ENCODE results near the gene POLD2. TPM values are rescaled to one million over a fixed set of nuclear protein-coding genes. Genes with fewer than 3 reads are reported as not detected.

Gene POLD2
- total RNA-seq, 4 donors from 2014 or later, result 12.9 to 73.3 (median 33.7) TPM

DNA sequence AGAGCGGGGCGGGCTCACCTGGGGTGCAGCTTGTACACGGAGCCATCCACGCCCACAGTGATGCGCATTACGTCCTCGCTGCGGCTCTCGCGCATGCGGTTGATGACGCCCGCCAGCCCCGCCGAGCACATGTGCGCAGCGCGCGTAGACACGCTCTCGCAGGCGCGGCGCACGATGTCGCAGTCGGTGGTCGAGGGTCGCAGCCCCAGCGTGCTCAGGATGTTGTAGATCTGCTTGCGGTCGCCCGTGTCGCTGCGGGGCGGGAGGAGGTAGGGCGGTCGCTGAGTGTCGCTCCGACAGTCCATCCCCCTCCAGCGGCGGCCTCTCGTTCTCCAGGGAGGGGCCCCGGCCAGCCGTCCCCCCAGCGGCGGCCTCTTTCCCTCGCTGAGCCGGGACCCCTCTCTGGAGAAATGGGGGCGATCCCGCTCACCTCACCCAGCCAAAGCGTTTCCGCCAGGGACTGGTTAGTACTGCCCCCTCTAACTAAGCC, 22.2 kb upstream of the POLD2 start:
- Histone ChIP-seq H3K4me3 (peak overlapping the region; percentile 10 to 33), H3K36me3 (no peaks in the 10 kb centered on the region), H3K27ac (no peak overlapping the region), H3K4me1 (peaks cover 0 to 5% of the 10 kb centered on the region in 2 donors), H3K27me3 (no peaks in the 10 kb centered on the region), H3K9me3 (no peaks in the 10 kb centered on the region)
- peak in 1 of 2 donors; percentile 27 for DNase-seq
- no peak for TF ChIP-seq POLR2A (IDR thresholded peaks at IDR 0.05)
- TF ChIP-seq, protein P1, sequence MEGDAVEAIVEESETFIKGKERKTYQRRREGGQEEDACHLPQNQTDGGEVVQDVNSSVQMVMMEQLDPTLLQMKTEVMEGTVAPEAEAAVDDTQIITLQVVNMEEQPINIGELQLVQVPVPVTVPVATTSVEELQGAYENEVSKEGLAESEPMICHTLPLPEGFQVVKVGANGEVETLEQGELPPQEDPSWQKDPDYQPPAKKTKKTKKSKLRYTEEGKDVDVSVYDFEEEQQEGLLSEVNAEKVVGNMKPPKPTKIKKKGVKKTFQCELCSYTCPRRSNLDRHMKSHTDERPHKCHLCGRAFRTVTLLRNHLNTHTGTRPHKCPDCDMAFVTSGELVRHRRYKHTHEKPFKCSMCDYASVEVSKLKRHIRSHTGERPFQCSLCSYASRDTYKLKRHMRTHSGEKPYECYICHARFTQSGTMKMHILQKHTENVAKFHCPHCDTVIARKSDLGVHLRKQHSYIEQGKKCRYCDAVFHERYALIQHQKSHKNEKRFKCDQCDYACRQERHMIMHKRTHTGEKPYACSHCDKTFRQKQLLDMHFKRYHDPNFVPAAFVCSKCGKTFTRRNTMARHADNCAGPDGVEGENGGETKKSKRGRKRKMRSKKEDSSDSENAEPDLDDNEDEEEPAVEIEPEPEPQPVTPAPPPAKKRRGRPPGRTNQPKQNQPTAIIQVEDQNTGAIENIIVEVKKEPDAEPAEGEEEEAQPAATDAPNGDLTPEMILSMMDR (IDR thresholded peaks at IDR 0.05), result no peak
- intact Hi-C loops (cut with DNase I; ENCODE audit: low total_unique reads), result no loop called here

DNA sequence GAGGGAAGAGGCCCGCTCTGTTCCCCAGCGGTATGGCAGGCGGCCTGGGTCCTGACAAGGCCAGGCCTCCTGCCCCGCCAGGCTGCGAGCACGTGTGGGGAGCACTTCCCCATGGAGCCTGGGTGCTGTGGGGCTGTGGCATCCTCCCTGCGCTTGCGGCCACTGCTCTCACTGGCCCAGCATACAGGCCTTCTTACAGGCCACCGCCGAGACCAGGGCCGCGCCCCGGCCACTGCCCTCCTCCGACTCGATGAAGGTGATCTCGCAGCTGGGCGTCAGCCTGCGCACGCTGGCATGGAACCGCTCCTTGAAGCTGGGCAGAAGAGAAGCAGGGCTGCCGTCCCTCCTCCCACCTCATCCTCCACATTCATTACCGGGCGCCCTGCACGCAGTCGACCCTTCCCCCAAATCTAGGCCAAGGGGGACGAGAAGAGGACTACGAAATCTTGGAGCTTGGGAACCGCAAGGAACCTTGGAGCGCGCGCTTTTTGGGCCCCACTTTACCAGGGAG, 21.7 kb upstream of the POLD2 start:
- intact Hi-C loops (cut with DNase I; ENCODE audit: low total_unique reads), result no loop called here

DNA sequence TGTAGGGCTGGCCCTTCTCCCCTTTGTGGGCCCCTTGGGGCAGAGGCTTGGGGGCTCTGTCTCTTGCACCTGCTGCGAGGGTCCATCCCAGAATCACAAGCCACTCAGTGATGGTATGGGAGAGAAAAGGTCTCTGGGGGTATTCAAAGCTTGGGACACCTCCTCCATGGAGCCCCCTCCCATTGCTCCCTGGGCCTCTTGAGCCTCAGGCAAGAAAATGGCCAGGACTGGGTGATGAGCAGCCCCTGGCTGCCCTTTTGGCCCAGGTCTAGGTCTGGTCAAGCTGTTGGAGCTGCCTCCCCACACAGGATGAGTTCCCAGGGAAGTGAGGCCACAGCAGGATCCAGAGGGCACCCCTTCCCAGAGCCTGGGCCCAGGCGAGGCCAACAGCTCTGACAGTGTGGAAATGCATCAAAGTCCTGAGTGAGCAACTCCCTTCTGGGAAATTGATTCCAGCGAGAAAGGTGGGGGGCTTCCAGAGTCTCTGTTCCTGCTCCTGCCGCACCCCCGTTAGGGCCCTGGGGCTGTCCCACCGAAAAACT, 21.1 kb upstream of the POLD2 start:
- intact Hi-C loops (cut with DNase I; ENCODE audit: low total_unique reads), result no loop called here
- H3K9me3 ChIP-seq, result no peaks in the 10 kb centered on the region
- TF ChIP-seq POLR2A (IDR thresholded peaks at IDR 0.05), result no peak
- TF ChIP-seq, protein P1 (IDR thresholded peaks at IDR 0.05), result no peak
- no peak overlapping the region for H3K4me3 ChIP-seq
- H3K4me1 ChIP-seq, result peaks cover 0 to 5% of the 10 kb centered on the region in 2 donors
- H3K36me3 ChIP-seq, result no peaks in the 10 kb centered on the region
- H3K27ac ChIP-seq, result no peak overlapping the region
- no peaks in the 10 kb centered on the region for H3K27me3 ChIP-seq
- peak in 1 of 2 donors; percentile 4 for DNase-seq

More for the DNA sequence above, 21.7 kb upstream of the POLD2 start:
- H3K4me3 ChIP-seq, result no peak overlapping the region
- H3K27me3 ChIP-seq, result no peaks in the 10 kb centered on the region
- no peaks in the 10 kb centered on the region for H3K36me3 ChIP-seq
- DNase-seq, result no peak
- H3K9me3 ChIP-seq, result no peaks in the 10 kb centered on the region
- TF ChIP-seq, protein P1 (IDR thresholded peaks at IDR 0.05), result no peak
- no peak for TF ChIP-seq POLR2A (IDR thresholded peaks at IDR 0.05)
- H3K27ac ChIP-seq, result no peak overlapping the region
- peaks cover 0 to 5% of the 10 kb centered on the region in 2 donors for H3K4me1 ChIP-seq

DNA sequence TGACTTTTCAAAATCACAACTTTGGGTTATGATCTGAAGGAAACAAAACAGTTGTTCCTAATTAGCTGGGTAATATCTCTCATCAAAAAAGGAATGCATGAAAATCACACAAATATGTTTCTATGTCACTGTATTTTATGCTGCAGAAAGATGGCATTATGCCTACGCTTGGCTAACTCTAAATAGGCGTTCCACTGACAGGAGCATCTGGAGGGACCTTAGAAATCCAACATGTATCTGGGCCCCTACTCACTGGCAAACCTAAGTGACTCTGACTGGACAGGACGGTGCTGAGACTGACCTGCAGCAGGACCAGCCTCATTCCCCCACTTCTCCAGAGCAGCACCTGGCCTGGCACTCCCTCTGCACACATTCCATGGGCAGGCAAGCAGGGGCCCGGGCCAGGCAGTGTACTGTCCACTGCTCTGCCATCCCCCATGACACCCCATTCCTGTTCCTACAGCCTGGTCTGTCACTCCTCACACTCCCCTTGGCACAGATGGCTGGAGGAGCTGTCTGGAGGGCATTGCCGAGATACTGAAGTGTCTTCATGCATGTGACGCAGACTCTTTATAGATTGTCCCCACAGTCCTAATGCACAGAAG, 20.4 kb upstream of the POLD2 start:
- no peaks in the 10 kb centered on the region for H3K36me3 ChIP-seq
- DNase-seq, result peak in 1 of 2 donors; percentile 6
- H3K4me1 ChIP-seq, result peaks cover 0 to 5% of the 10 kb centered on the region in 2 donors
- no peaks in the 10 kb centered on the region for H3K9me3 ChIP-seq
- TF ChIP-seq, protein P1 (IDR thresholded peaks at IDR 0.05), result no peak
- no peak for TF ChIP-seq POLR2A (IDR thresholded peaks at IDR 0.05)
- H3K27me3 ChIP-seq, result no peaks in the 10 kb centered on the region
- no peak overlapping the region for H3K4me3 ChIP-seq
- no peak overlapping the region for H3K27ac ChIP-seq
- intact Hi-C loops (cut with DNase I; ENCODE audit: low total_unique reads), result no loop called here

DNA sequence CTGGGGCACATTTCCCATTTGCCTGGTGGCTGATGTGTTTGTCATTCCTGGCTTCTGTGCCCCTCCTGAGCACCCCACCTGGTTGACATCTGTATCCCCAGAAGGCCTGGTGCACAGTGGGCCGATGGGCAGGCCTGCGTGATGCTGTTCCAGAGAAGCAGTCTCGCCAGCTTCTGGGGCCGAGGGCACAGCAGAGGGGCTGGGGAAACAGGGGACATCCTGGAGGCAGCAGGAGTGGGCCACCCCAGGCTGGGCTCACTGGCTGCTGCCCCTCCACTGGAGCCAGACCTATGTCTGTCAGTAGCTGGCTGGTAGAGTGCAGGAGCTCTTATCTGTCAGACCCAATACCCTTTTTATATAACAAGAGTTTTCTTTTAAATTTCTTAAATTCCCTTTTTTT, 18.7 kb upstream of the POLD2 start:
- Histone ChIP-seq H3K4me3 (no peak overlapping the region), H3K27me3 (no peaks in the 10 kb centered on the region), H3K36me3 (no peaks in the 10 kb centered on the region), H3K4me1 (peaks cover 0 to 5% of the 10 kb centered on the region in 2 donors), H3K27ac (no peak overlapping the region), H3K9me3 (no peaks in the 10 kb centered on the region)
- TF ChIP-seq POLR2A (IDR thresholded peaks at IDR 0.05), result no peak
- TF ChIP-seq, protein P1 (IDR thresholded peaks at IDR 0.05), result no peak
- DNase-seq, result no peak
- intact Hi-C loops (cut with DNase I; ENCODE audit: low total_unique reads), result no loop called here
